ENCODE results near the gene VPS37B.

The VPS37B gene

GRCh38 chr12:122939125-122939524 is 43.2 kb upstream of the VPS37B start:
- no peak for TF ChIP-seq CTCF (IDR thresholded peaks at IDR 0.05)
- Mint-ChIP-seq H3K27ac (no peak overlapping the region), H3K4me1 (peaks cover 25% of the 10 kb centered on the region), H3K36me3 (ENCODE audit: low read depth) (no peaks in the 10 kb centered on the region), H3K27me3 (ENCODE audit: low read depth, poor library complexity) (no peaks in the 10 kb centered on the region), H3K4me3 (no peak overlapping the region), H3K9me3 (no peaks in the 10 kb centered on the region)
- DNase-seq, result no peak

GRCh38 chr12:122937622-122938091 is 41.7 kb upstream of the VPS37B start:
- no peak for TF ChIP-seq CTCF (IDR thresholded peaks at IDR 0.05)
- Mint-ChIP-seq H3K36me3 (ENCODE audit: low read depth) (no peaks in the 10 kb centered on the region), H3K4me1 (peaks cover 10% of the 10 kb centered on the region), H3K4me3 (no peak overlapping the region), H3K27me3 (ENCODE audit: low read depth, poor library complexity) (peaks cover 2% of the 10 kb centered on the region), H3K27ac (no peak overlapping the region), H3K9me3 (no peaks in the 10 kb centered on the region)
- no peak for DNase-seq

GRCh38 chr12:122935318-122935717 is 39.4 kb upstream of the VPS37B start:
- Mint-ChIP-seq H3K4me1 (peaks cover 9% of the 10 kb centered on the region), H3K27ac (peak overlapping the region; percentile 99), H3K27me3 (ENCODE audit: low read depth, poor library complexity) (peaks cover 2% of the 10 kb centered on the region), H3K4me3 (no peak overlapping the region), H3K9me3 (no peaks in the 10 kb centered on the region), H3K36me3 (ENCODE audit: low read depth) (no peaks in the 10 kb centered on the region)
- no peak for TF ChIP-seq CTCF (IDR thresholded peaks at IDR 0.05)
- peak; percentile 36 for DNase-seq

GRCh38 chr12:122934722-122935121 is 38.8 kb upstream of the VPS37B start:
- Mint-ChIP-seq H3K27ac (no peak overlapping the region), H3K4me1 (peaks cover 9% of the 10 kb centered on the region), H3K27me3 (ENCODE audit: low read depth, poor library complexity) (peaks cover 2% of the 10 kb centered on the region), H3K9me3 (no peaks in the 10 kb centered on the region), H3K36me3 (ENCODE audit: low read depth) (no peaks in the 10 kb centered on the region), H3K4me3 (no peak overlapping the region)
- DNase-seq, result no peak
- TF ChIP-seq CTCF (IDR thresholded peaks at IDR 0.05), result no peak

- H3K4me3 Mint-ChIP-seq, result no peak overlapping the region
- no peaks in the 10 kb centered on the region for H3K36me3 Mint-ChIP-seq (ENCODE audit: low read depth)
- H3K27me3 Mint-ChIP-seq (ENCODE audit: low read depth, poor library complexity), result peaks cover 2% of the 10 kb centered on the region
- no peak overlapping the region for H3K27ac Mint-ChIP-seq
- no peaks in the 10 kb centered on the region for H3K9me3 Mint-ChIP-seq
- no peak for DNase-seq
- H3K4me1 Mint-ChIP-seq, result peaks cover 9% of the 10 kb centered on the region
- no peak for TF ChIP-seq CTCF (IDR thresholded peaks at IDR 0.05)
Observed at GRCh38 chr12:122932207-122932606, 36.3 kb upstream of the VPS37B start.

- H3K27me3 Mint-ChIP-seq (ENCODE audit: low read depth, poor library complexity), result peaks cover 2% of the 10 kb centered on the region
- DNase-seq, result no peak
- no peaks in the 10 kb centered on the region for H3K4me1 Mint-ChIP-seq
- TF ChIP-seq CTCF (IDR thresholded peaks at IDR 0.05), result no peak
- no peaks in the 10 kb centered on the region for H3K9me3 Mint-ChIP-seq
- no peak overlapping the region for H3K27ac Mint-ChIP-seq
- H3K4me3 Mint-ChIP-seq, result no peak overlapping the region
- no peaks in the 10 kb centered on the region for H3K36me3 Mint-ChIP-seq (ENCODE audit: low read depth)
Observed at GRCh38 chr12:122929812-122930211, 33.9 kb upstream of the VPS37B start.
